Colon (tissue), 2 donors: ENCODE data around the gene MYLK.

Experiments
- FAIRE-seq: peaks from 2 replicates; lab custom pipeline; 2012; peaks lifted over from hg19 to GRCh38; lab: Jason Lieb, UNC
- donor health status: control.
- donor health status: control.

MYLK gene

GRCh38 chr3:123587401-123587800 lies 296.7 kb downstream of the MYLK start:
- no peak for FAIRE-seq

GRCh38 chr3:123586968-123587367 lies 297.2 kb downstream of the MYLK start:
- no peak for FAIRE-seq

- no peak for FAIRE-seq
Measured at GRCh38 chr3:123586131-123586530, 298.0 kb downstream of the MYLK start.

GRCh38 chr3:123584988-123585937 lies 298.9 kb downstream of the MYLK start, which contains the start of gene HACD2:
Gene HACD2 (minus strand): TSS chr3:123585053. CDS start chr3:123585027, 26 bp downstream.
- no peak for FAIRE-seq

- no peak for FAIRE-seq
Measured at GRCh38 chr3:123584284-123584987, 299.7 kb downstream of the MYLK start.

GRCh38 chr3:123583561-123583960 lies 300.6 kb downstream of the MYLK start:
- FAIRE-seq, result no peak

GRCh38 chr3:123582315-123582714 lies 301.8 kb downstream of the MYLK start:
- no peak for FAIRE-seq

- no peak for FAIRE-seq
Measured at GRCh38 chr3:123576122-123576521, 308.0 kb downstream of the MYLK start.

- no peak for FAIRE-seq
Measured at GRCh38 chr3:123571973-123572365, 312.2 kb downstream of the MYLK start.

GRCh38 chr3:123571264-123571972 lies 312.7 kb downstream of the MYLK start:
- no peak for FAIRE-seq

GRCh38 chr3:123568875-123569274 lies 315.3 kb downstream of the MYLK start:
- FAIRE-seq, result no peak

GRCh38 chr3:123568034-123568433 lies 316.1 kb downstream of the MYLK start:
- FAIRE-seq, result no peak

GRCh38 chr3:123564056-123564455 lies 320.1 kb downstream of the MYLK start:
- FAIRE-seq, result no peak

GRCh38 chr3:123562547-123562946 lies 321.6 kb downstream of the MYLK start:
- no peak for FAIRE-seq

GRCh38 chr3:123561188-123561587 lies 322.9 kb downstream of the MYLK start:
- no peak for FAIRE-seq
